M059J (cell line): ENCODE data around the gene MAN2A1. TPM values are rescaled to one million over a fixed set of nuclear protein-coding genes. Genes with fewer than 3 reads are reported as not detected.

ENCODE experiments used
- DNase-seq: peaks from one replicate; pipeline ENCODE4 v3.0.0-alpha.2; 2012; ENCODE audit warnings: low read depth
- total RNA-seq: library from RNA; depleted of rRNA; stranded (reverse); fragments of >200 nt; shearing (Covaris generic); gene quantifications from 2 replicates; pipeline ENCODE4 v1.2.3, GENCODE V29; 2014

Gene MAN2A1
- total RNA-seq, 1 experiment from 2014 or later: 31.0 TPM

DNA sequence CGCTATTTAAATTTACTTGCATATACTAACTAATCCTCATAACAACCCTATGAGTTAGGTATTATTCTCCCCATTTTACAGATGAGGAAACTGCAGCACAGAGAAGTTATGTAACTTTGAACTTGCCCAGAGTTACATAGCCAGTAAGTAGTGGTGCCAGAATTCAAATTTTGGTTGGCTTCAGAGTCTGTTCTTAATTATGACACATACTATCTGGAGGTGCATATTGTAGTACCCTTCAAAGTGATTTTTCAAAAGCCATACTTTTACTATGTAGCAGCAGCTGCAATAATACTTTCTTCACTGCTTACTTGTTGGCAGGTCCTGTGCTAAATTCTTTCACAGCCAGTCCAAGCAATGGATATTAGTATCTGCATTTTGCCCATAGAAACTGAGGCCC, 16.4 kb downstream of the MAN2A1 start:
- no peak for DNase-seq

GRCh38 chr5:109707531-109707930, 17.8 kb downstream of the MAN2A1 start:
- DNase-seq: no peak

DNA sequence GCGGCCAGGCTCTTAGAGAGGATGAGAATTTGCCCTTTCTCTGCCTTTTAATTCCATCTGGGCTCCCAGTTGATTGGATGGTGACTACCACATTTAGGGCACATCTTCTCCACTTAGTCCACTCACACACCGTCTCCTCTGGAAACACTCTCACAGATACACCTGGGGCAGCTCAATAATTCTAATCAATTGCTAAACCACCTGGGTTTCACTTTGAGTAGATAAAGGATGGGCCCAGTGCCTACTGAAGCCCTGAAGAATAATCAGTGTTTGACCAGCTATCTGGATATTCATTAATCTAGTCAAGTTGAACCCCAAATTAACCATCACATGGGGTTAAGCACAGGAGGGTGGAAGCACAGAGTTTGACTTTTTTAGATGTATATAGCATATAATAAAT, 19.1 kb downstream of the MAN2A1 start:
- DNase-seq: no peak

DNA sequence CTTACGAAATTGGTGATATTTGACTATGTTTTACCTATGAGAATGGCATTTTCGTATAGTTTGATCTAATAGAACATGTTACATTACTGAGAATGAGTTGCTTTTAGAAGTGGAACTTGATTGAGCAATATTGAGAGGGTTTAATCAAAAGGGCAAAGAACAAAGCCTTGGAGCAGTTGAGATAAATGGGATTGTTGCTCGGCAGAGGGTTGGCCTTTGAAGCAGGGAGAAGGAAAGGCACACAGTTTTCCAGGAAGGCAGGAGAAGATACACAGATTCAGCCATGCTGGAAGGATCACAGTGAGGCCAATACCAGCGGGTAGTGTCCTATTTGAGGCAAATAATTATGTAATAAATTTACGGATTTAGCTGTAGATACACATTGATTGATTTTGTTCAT, 19.5 kb downstream of the MAN2A1 start:
- no peak for DNase-seq

- no peak for DNase-seq
Observed at GRCh38 chr5:109711673-109712072, 21.9 kb downstream of the MAN2A1 start.

DNA sequence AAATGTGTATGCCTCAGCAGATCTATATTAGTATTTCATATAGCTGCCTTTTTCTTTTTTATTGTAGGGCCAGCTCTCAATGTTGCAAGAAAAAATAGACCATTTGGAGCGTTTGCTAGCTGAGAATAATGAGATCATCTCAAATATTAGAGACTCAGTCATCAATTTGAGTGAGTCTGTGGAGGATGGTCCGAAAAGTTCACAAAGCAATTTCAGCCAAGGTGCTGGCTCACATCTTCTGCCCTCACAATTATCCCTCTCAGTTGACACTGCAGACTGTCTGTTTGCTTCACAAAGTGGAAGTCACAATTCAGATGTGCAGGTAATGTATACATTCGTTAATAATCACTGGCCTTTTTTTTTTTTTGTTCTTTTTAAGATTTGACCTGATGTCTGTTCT, 23.7 kb downstream of the MAN2A1 start:
- no peak for DNase-seq

- DNase-seq: no peak
Observed at GRCh38 chr5:109714592-109714991, 24.9 kb downstream of the MAN2A1 start.

DNA sequence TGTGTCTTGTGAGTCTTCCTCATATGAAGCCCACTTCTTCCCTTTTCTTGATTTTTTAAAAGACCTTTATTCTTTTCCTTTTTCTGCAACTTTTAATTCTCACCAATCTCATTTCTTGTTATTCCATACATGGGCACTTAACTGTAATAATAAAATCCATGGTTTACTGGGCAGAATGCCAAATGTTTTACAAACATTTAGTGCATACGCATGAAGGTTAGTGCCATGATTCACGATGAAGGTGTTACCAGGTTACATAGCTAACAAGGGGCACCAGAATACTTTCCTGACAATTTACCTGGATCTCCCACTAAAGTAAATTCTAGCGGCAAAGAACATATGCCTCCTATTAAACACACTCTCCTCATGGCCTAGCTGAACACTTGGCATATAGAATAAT, 28.5 kb downstream of the MAN2A1 start:
- no peak for DNase-seq

GRCh38 chr5:109718632-109719031, 28.9 kb downstream of the MAN2A1 start:
- no peak for DNase-seq

GRCh38 chr5:109719978-109720377, 30.3 kb downstream of the MAN2A1 start:
- no peak for DNase-seq

DNA sequence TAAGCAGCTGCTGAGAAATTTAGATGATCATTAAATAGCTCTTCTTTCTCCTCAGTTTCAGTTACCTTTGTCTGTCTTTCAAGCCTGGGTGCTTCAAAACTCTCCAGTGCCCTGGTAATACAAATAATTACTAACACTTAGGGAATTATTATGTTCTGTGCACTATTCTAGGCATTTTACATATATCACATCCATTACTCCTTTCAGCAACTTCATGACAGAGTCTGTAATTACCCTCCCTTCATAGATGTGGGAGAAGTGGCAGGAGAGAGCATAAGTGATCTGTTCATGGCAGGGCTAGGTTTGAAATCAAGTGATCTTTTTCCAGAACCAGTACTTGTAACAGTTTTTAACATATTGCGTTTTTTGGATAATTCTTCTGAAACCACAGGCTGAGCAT, 32.0 kb downstream of the MAN2A1 start:
- DNase-seq: no peak

GRCh38 chr5:109723606-109724005, 33.9 kb downstream of the MAN2A1 start:
- no peak for DNase-seq

GRCh38 chr5:109725135-109725534, 35.4 kb downstream of the MAN2A1 start:
- DNase-seq: no peak

DNA sequence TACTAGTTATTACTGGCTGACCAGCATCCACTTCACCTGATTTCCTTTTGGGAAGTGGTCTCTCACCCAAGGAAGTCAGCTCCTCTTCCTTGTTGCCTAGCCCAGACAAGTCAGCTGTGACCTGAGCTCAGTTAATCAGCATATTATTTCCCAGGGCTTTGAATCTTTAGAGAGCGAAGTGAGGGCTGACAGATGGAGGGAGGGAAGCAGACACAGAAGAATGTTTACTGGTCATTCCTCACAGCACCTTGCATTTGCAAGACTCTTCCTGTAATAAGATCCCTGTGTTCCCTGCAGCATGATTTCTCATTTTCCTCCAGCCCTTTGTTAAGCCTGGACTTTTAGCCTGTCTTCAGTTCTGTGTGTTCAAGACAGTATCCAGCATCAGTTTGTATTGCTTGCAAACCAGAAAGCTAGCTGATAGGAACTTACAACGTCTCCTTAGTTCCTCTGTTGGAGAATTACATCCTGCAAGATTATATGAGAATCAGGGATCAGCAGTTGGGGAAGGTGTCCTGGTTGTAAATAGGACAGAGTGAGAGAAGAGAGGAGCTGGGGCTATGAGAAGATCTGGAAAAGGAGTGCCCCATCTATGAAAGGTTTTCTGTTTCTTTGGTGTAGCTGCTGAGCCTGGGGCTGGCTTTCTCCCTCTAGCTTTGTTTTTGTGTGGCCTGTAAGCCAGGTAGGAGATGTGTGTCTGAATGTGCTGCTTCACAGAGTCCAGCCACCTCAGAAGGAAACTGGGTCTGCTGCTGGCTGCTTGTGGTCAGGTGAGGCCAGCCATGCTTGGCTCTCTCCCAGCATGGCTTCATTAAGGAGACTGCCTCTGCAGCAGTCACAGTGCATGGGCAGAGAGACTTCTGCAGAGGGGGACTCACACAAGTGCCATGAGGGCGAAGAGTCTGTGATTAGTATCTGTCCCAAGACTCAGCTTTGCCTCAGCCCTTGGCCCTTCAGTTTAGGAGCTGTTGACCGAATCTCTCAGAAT, 50.3 kb downstream of the MAN2A1 start:
- peak; percentile 76 for DNase-seq

GRCh38 chr5:109740966-109741365, 51.2 kb downstream of the MAN2A1 start:
- no peak for DNase-seq

DNA sequence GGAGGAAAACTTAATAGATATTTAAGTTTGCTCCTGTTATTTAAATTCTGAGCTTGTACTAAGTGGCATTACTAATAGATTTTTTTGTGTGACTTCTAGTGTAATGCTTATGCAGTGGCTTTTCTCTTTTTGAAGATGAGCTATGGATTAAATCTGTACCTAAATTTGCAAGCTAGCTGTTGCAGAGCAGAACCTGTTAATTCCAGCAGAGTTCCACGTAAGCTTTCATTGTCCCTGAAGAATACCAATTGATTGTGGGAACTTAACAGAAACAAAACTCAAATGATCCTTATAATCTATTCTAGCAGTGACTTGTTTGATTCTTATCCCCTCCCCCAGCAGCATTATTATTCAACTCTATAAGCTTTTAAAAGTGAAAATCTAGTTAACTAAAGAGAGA, 51.7 kb downstream of the MAN2A1 start:
- DNase-seq: no peak

- DNase-seq: peak; percentile 6
Observed at GRCh38 chr5:109743041-109743531, 53.4 kb downstream of the MAN2A1 start.

DNA sequence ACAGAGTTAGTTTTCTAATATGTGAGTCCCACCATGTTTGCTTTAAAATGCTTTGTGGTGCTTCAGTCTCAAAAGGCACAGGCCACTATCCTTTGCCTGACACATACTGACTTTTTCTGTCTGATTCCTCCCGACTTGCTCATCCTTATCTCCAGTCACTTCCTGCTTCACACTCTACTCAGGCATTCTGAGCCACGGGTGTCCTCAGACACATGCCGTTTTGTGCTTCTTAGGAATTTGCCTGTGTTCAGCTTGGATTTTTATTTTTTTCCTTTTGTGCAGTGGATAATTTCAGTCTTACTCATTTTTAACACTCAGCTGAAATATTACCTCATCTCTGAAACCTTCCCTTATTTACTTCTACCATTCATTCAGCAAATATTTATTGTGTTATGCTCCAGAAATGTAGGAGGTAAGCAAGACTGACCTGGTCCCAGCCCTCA, 54.1 kb downstream of the MAN2A1 start:
- DNase-seq: peak; percentile 89

DNA sequence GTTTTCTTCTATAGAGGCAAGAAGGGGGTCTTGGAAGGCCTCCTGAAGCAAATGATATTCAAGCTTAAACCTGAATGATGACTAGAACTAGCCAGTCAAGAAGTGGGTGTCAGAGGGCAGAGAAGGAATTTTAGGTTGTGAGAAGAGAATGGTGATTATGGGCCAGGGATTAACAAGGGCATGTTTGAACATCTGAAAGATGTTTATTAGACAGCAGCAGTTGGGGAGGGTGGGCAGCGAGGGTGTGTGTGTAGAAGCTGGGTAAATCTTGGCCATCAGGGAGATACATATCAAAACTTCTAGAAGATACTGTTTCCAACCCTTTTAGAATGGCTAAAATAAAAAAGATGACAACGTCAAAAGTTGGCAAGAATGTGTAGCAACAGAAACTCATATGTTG, 54.5 kb downstream of the MAN2A1 start:
- no peak for DNase-seq

DNA sequence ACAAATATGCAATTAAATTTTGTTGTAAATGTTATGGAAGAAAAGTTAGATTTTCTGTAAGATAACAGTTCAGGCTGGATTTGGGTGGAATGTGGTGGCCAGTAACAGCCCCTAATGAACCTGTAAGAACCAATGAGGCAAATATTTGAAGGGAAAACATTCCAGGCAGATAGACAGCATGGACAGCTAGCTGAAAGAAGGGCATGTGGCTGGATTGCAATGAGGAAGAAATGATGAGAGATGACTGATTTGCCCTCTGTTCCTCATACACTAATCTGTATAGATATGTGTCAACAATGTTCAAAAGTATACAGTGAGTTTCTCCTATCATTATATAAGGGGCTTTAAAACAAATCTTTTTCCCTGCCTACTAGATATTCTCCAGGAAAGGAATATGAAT, 58.8 kb downstream of the MAN2A1 start:
- DNase-seq: peak; percentile 5

DNA sequence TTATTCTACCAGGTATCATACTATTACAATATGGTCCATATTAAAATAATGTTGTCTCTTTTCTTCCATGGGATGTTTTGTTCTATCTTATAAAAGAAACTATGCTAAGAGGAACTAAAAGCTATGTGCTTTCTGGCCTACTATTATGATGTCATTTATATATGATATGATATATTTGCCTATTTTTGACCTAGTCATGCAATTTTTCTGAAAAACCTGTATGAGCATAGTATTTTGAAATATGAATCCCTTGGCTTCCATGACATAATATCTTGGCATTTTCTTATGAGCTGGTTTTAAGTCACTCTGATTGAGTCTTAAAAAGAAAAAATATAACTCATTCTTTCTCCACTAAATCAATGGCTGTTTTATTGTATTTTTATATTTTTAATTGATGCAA, 60.7 kb downstream of the MAN2A1 start:
- DNase-seq: no peak

- DNase-seq: no peak
Observed at GRCh38 chr5:109753279-109753678, 63.6 kb downstream of the MAN2A1 start.

DNA sequence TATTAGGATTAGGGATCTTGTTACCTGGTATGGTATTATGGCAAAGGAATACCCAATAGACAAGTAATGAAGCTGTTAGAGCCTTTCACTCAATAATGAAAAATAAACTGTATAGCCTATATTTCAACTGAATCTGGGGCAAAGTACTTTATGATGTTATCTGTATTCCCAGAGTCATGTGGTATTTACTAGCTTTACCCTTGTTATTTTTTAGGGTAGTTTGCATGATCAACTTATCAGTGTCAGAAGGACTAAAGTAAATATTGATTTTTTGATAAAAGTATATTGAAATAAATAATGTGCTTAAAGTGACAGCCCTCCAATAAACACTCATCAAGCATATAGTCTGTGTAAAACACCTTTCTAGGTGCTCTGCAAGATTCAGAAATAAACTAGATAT, 64.6 kb downstream of the MAN2A1 start:
- no peak for DNase-seq
